Activated T-cell treated with anti-CD3 and anti-CD28 coated beads, Interleukin-2, amount 50 U/mL, for 1 hour (primary cell): ENCODE results near the gene CPSF4L.
"Not testable (repeated sequence)": the region's sequence is repeated elsewhere in the genome, so short reads cannot be mapped to it uniquely, and the experiment has no call there.

Experiments used
- DNase-seq: peaks from one replicate; pipeline ENCODE4 v3.0.0-alpha.2; 2020

The CPSF4L gene, protein sequence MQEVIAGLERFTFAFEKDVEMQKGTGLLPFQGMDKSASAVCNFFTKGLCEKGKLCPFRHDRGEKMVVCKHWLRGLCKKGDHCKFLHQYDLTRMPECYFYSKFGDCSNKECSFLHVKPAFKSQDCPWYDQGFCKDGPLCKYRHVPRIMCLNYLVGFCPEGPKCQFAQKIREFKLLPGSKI

DNA sequence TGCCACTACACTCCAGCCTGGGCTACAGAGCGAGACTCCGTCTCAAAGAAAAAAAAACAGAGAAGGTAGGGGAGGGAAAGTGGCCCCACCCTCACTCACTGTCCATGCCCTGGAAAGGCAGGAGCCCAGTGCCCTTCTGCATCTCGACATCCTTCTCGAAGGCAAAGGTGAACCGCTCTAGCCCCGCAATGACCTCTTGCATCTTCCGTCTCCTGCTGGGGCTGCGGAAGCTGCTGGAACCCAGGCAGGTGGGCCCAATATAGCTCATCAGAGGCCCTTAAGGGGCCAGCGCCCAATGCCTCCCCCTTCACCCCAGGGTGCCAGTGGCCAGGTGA is at the start of gene CPSF4L:
CPSF4L (minus strand) TSS at position 264 of the 335 bp plus-strand sequence; CDS start at position 202, 62 bp downstream.
- no peak for DNase-seq

DNA sequence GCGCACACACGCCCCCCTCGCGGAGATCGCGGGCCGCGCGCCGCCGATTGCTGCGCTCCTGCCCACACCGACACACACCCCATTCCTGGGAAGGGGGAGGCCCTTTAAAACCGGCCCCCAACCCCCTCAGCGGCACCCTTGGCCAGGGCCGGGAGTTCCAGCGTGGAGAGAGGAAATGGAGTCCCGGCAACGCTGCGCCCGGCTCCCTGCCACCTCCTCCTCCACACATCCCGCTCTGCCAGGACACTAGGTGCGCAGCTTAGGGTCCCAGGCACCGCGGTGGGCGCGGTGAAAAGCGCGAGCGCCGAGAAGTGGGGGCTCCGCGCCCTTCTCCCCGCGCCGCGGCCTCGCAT is 49.7 kb upstream of the CPSF4L start:
- DNase-seq, result no peak

DNA sequence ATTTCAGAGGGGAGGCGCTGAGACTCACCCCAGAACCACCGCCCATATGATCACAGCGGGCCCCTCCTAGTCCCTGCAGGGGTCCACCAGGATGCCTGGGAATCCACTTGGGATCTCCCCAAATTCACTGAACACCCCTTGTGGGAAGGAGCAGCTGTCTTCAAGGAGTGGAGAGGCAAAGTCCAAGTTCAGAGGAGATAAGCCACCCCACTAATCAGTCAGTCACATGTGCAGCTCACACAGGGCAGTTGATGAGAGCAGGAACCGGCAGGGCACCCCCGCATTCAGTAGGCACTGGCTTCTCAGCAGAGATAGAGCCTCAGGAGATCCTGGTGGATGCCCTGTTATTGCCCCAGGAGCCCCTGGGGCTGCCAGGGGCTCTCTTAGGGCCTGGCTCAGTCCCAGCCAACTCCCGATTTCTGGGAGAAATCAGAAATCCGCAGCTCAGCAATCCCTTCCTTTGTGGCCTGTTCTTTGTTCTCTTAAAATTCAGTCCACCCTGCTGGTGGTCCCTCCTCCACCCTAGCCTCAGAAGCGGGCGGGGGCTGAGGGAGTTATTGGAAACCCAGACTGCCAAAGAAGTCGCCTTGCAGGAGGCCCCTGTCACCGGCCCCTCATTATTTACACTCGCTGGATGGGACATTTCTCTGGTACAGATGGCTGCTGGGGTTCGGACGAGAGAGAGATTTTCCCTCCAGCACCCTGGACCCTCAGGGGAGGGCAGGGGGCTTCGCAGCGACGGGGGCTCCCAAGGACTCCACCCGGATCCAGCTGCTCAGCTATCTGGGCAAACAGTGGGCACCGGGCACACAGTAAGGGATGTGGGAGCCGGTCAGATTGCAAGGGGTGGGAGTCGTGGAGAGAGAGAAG is 48.3 kb upstream of the CPSF4L start:
- no peak for DNase-seq

DNA sequence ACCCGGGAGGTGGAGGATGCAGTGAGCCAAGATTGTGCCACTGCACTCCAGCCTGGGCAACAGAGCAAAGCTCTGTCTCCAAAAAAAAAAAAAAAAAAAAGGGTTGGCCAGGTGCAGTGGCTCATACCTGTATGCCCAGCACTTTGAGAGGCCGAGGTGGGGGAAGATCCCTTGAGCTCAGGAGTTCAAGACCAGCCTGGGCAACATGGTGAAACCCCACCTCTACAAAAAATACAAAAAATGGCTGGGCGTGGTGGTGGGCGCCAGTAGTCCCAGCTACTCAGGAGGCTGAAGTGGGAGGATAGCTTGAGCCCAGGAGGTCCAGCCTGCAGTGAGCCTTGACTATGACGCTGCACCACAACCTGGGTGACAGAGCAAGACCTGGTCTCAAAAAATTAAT is 47.3 kb upstream of the CPSF4L start:
- DNase-seq, result not testable (repeated sequence)

DNA sequence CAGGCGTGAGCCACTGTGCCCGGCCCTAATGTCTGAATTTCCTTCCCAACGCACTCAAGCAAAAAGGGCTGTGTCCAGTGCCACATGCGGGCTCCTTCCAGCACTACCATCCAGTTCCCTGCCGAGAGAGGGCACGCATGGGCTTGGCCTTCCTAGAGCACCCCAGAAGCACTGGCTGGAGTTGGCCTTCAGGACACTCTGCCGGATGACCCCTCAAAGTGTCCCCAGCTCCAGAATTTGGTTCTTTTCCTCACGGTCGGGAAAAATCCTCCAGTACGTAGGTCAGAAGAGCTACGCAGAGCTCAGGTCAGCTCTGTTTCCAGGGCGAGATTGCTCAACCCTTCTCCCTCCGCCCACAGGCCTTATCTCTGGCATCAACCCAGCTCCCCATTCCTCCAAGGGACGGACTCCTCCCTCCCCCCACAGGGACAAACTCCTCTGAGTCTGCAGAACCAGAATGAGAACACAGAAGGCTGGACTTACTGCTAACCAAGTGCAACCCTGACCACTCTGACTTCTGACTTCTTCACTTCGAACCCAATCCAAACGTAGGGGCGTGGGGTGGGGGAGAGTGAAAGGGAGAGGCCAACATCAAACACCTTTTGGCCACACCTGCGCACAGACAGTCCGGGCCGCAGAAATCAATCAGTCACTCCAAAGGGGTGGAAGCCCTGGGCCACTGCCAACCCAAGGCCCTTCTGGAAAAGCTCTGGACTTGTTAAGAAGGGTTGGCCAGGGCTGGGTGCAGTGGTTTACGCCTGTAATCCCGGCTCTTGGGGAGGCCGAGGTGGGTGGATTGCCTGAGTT is 46.5 kb upstream of the CPSF4L start:
- DNase-seq, result no peak

DNA sequence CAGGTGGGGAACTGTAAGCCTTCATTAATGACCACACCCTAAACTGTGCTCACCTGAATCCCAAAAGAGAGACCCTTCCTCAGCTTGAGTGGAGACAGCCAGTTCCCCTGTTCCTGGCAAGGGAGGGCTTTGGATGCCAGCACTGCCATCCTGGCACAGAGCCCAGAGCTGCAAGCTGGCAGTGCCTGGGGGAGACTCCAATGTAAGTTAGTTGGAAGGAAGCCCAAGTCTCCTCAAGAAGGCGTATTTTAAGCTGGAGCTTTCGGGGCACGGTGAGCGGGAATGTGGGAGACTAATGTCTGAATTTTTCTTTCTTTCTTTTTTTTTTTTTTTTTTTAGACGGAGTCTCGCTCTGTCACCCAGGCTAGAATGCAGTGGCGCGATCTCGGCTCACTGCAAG is 45.5 kb upstream of the CPSF4L start:
- DNase-seq, result no peak

DNA sequence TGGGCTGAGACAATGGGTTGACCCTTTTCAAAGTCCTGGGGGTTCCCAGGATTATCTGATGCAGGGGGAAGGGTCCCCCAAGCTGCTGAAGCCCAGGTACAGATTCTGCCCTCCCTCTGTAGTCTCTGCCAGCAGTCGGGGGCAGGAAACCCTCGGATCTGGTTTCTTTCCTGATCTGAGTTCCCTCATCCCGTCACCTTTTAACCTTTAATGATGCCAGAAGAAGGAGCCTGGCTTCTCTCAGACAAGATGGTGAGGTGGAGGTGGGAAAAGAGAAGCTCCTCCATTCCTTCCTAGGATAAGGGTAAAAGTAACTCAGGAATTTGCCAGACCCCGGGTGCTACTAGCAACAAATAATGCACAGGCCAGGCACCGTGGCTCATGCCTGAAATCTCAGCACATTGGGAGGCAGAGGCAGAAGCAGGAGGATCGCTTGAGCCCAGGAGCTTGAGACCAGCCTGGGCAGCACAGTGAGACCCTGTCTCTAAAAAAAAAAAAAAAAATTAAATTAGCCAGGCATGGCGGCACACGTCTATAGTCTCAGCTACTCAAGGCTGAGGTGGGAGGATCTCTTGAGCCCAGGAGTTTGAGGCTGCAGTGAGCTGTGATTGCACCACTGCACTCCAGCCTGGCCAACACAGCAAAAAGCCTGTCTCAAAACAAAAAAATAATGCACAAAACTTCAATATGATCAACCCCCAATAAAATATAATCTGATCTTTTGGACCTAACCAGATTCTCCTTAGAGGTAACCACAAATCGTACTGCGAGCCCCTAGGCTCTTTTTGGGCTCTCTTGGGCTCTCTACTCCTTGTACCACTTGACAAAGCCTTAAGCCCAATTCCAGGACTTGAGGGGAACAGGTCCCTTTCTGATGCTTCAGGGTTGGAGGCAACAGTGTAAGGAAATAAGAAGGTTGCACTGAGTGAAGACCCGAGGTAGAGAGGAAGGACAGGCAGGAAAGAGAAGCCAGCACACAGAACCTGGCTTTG is 44.5 kb upstream of the CPSF4L start:
- no peak for DNase-seq

DNA sequence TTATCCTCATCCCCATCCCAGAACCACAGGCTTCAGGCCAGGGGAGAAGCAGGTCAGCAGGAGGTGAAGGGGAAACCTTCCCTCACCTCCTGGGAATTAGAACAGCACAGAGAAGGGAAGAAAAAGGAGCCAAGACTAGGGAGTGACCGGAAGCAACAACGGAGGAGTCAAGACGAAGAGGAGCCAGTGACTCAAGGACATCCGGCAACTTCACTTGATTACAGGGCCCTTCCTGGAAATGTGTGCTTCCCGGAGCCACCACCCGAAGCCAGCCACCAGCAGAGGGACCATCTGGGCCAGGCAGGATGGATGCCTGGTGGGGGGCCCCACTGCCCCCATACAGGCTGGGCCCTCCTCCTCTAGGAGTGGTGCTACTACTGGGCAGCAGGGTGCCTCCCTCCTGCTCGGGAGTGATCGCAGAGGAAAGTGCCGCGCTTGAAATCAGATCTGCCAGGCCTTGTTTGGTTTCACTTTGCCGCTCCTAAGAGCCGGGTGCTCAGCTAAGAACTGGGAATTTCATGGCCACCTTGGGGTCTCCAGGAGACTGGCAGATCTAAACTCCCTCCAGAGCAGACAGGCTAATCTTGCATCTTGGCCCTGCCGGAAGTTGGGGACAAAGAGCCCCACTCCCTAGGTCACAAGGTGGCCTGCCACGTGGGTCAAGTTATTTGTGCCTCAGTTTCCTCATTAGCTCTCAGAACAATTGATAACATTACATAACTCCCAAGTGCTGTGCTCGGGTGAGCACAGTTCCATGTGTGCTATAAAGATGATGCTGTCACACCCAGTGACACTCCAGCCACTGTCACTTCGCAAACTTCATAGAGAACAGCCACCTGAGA is 43.5 kb upstream of the CPSF4L start:
- DNase-seq, result no peak

DNA sequence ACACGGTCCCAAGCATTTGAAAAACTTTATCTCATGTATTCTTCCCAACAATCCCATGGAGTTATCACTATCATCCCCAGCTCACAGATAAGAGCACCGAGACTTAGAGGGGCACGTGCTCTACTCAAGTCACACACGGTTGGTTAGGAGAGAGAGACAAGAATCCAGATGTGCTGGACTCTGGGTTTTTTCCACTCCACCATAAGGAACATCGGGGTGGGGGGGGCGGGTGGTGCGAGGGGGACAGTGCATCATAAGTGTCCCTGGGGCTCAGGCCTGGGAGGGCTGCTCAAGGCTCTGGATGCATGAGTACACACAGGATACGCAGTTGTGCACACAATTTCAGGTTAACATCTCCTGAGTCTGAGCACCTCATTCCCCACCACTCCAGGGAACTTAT is 42.8 kb upstream of the CPSF4L start:
- DNase-seq, result no peak

DNA sequence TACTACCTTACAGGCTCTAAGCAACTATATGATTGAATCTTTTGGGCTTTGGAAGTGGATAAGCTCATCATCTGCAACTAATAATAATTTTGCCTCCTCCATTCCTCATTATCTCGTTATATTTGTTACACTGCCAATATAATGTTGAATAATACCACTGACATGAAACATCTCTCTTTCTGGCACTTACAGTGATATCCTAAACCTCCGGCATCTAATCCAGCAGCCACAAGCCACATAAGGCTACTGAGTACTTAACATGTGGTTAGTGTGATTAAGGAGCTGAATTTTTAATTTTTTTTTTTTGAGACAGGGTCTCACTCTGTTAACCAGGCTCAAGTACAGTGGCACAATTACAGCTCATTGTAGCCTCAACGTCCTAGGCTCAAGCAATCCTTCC is 40.5 kb upstream of the CPSF4L start:
- DNase-seq, result no peak

DNA sequence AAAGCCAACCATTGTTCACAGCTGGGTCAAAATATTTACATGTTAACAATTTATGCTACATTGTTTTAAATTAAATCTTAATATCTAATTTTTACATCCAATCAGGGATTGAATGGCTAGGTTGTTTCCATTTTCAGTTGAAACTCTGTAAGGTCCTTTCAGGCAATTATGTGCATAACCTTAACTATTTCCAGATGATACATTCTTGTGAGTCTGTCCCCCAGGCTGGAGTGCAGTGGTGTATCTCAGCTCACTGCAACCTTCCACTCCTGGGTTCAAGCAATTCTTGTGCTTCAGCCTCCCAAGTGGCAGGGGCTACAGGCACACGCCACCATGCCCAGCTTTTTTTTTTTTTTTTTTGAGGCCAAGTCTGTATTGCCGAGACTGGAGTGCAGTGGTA is 39.7 kb upstream of the CPSF4L start:
- no peak for DNase-seq

DNA sequence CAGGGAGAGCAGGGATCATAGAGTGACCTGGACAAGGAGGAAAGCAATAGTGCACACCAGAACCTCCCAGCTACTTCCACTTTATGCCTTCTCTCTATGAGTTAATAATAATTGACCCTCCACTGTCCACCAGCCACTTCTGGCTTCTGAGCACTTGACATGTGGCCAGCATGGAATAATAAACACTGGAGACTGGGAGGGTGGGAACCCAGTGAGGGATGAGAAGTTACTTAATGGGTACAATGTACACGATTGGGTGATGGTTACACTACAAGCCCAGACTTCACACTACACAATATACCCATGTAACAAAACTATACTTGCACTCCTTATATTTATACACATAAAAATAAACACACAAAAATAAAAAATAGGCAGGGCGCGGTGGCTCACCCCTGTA is 38.7 kb upstream of the CPSF4L start:
- no peak for DNase-seq

DNA sequence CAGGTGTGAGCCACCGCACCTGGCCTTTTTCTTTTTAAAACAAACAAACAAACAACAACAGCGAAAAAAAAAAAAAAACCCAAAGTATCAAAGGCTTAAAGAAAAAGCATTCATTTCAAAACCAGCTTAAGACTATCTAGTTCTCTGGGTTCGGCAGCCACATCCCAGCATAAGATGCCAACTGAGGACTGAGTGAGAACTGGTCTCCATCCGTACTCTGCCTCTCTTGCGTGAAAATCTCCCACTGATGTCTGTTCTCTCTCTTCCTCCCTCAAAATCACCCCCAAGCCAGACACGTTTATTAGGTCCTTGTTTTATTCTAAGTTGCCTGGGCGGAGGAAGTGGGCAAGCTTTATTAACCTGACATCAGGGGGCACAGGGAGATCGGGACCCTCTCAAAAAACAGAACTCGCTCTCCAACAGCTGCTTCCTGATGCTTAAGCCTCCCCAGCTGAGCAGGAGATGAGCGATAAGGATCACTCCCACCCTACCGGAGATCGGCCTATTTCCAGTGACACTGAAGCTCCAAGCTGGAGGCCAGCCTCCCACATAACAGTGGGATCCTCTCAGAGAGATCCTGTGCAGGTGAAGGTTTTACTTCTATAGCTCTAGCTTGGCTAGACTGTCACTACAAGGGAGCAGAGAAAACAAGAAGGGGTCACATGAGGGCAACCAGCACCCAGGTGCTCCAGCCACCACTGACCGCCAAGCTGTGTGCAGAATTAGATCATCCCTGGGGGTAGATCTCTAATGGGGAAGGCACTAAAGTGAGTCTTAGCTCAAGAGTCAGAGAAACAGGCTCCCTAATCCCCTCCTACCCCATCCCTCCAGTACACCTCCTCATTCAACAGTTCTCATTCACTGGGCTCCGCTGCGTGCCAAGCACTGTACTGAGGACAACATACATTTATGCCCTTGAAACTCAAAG is 36.5 kb upstream of the CPSF4L start:
- no peak for DNase-seq

DNA sequence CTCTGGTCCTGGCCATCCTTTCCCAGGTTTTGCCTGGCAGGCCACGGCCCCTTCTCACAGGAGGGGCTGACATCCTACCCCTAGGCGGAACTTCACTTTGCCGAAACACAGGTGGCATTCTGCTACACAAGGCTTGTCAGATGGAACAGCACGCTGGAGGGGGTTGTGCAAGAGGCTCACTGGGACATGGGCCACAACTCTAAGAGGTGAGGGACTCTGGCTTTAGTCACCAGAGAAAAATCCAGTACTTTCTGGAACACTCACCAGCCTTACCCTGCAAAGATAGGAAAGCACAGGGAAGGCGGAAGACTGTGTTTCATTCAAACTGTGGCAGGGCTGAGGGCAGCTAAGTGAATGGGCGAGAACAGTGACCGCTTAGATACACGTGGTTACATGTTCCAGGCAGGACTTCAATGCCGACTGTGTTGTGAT is 31.8 kb upstream of the CPSF4L start:
- no peak for DNase-seq

DNA sequence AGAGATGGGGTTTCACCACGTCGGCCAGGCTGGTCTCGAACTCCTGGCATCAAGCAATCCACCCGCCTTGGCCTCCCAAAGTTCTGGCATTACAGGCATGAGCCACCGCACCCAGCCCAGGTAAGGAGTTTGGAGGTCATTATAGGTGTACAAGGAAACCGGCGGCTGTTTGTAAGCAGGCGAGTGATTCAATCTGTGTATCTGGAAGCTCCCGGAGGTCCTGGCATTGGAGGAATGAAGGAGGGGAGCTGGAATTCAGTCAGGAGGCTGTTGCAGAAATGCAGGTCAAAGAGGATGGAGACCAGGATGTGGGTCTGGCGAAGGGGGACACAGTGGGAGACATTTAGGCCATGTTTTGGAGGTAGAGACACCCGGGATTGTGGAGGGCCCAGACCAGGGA is 31.4 kb upstream of the CPSF4L start:
- DNase-seq, result no peak

DNA sequence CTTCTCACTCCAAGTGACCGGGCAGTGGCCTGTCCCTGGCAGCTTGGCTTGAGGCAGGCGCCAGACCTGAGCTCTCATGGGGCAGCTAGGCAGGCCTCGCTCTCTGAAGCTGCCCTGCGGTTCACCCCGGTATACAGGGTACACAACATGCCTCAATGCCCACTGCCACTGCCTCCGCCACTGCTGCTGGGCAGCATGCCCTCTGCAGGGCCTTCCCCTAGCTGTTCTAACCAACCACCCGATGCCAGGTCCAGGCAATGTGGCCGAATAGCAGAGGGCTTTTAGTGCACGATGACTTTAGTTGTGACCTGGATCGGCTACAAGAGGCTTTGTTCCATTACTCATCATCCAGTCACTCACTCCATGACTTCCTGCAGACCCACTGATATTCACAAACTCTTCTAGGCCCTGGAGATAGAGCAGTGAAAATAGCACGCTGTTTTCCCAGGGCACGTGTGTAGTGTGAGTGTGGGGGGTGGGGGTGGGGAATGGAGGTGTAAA is 30.4 kb upstream of the CPSF4L start:
- DNase-seq, result no peak

DNA sequence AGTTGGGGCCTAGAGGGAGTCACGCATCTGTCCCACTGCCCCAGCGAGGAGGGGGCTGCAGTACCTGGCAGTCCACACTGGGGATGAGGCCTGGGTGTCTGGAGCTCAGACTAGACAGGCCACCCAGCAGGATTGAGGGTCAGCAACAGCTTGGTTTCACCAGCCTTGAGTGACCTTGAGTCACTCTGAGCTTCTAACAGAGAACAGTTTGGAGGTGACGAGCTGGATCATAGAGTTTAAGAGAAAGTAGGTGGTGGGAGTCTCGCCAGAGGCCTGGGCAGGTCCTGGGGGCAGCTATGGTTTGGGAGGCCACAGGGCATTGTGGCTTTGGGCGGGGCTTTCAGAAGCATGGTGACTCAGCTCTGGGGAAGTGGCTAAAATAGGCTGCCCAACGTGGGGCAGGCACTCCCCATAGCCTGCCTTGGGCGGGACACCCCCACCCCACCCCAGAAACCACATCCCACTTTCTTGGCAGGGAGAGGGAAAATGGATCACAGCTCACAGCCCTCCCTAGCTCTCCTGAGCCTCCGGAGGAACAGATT is 29.7 kb upstream of the CPSF4L start:
- DNase-seq, result no peak

DNA sequence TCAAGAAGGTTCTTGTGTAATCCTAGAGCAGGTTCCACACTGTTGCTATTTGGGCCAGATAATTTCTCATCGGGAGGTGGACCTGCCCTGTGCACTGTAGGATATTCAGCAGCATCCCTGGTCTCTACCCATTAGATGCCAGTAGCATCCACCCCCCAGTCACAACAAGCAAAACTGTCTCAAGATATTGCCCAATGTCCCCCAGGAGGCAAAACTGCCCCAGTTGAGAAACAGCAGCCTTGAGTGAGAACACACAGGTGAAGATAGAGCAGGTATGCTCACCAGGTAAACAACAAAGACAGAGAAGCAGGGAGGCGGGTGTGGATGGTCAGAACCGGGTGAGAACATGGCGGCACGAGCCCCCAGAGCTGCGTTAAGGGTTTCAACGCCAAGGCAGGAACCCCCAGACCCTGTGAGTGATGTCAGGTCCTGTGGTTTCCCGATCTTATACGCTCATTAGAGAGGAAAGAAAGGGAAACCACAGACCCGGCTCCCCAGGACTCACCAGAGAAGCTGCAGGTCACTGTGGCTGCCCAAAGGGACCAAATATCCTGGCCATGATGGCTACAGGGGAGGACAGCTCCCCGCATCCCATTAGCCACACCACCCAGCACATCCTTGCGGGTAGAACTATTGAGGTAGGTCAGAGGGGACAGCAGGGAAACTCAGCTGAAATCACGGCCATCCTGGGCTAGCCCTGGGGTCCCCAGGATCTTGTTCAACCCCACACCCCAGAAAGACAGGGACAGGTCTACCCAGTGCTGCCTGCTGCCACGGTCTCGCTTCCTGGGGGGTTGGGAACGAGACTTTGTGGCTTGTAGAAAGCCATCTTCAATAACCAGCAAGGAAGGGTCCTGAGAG is 28.9 kb upstream of the CPSF4L start:
- no peak for DNase-seq
